Mesenchymal stem cell (in vitro differentiated cells and primary cell): ENCODE measurements around the gene BZW1.

Experiments
- DNase-seq: peaks from one replicate; pipeline ENCODE4 v3.0.0-alpha.2; 2013
- H2AFZ ChIP-seq: one replicate; pipeline ENCODE4 v1.6.1; 2013; ENCODE audit warnings: low read depth, mild to moderate bottlenecking, control low read depth, inconsistent platforms, low read length, moderate library complexity
- H2AK5ac ChIP-seq: 2 replicates; pipeline ENCODE4 v1.6.1; 2013; ENCODE audit warnings: low read length, moderate library complexity, mild to moderate bottlenecking, inconsistent platforms; ENCODE audit not compliant: severe bottlenecking
- H2BK120ac ChIP-seq: one replicate; pipeline ENCODE4 v1.6.1; 2013; ENCODE audit warnings: low read depth, mild to moderate bottlenecking, inconsistent platforms, low read length, moderate library complexity
- H2BK12ac ChIP-seq, 2 experiments: one replicate each; pipeline ENCODE4 v1.6.1; 2013; ENCODE audit warnings: inconsistent platforms in 2 of 2, low read length in 2 of 2, mild to moderate bottlenecking in 2 of 2, moderate library complexity in 2 of 2, control low read depth in 1 of 2
- H2BK15ac ChIP-seq: one replicate; pipeline ENCODE4 v1.6.1; 2013; ENCODE audit warnings: mild to moderate bottlenecking, low read depth, inconsistent platforms; ENCODE audit not compliant: poor library complexity, severe bottlenecking
- H2BK5ac ChIP-seq: 2 replicates; pipeline ENCODE4 v1.6.1; 2013; ENCODE audit warnings: low read depth, mild to moderate bottlenecking, low read length, control low read depth, inconsistent platforms; ENCODE audit not compliant: poor library complexity, severe bottlenecking
- H3K14ac ChIP-seq, 2 experiments: one replicate each; pipeline ENCODE4 v1.6.1; 2013; ENCODE audit warnings: inconsistent platforms in 2 of 2, low read length in 2 of 2, control low read depth in 1 of 2, mild to moderate bottlenecking in 1 of 2, moderate library complexity in 1 of 2
- H3K18ac ChIP-seq, 2 experiments: one replicate each; pipeline ENCODE4 v1.6.1; 2013; ENCODE audit warnings: inconsistent platforms in 2 of 2, low read length in 2 of 2, control low read depth in 1 of 2, low read depth in 1 of 2, mild to moderate bottlenecking in 1 of 2
- H3K23ac ChIP-seq, 2 experiments: one replicate each; pipeline ENCODE4 v1.6.1; 2013; ENCODE audit warnings: inconsistent platforms in 2 of 2, low read length in 2 of 2, mild to moderate bottlenecking in 2 of 2, moderate library complexity in 2 of 2, control low read depth in 1 of 2
- H3K27ac ChIP-seq: 2 replicates; pipeline ENCODE4 v1.5.1; 2013; ENCODE audit warnings: mild to moderate bottlenecking, moderate library complexity, low read length, control low read depth, inconsistent platforms; ENCODE audit not compliant: poor library complexity, severe bottlenecking
- H3K27me3 ChIP-seq, 2 experiments: 2 replicates each; pipeline versions ENCODE4 v1.6.1 to v1.7.0; 2013; ENCODE audit warnings: low read length in 2 of 2, mild to moderate bottlenecking in 2 of 2, moderate library complexity in 2 of 2, control low read depth in 1 of 2, inconsistent platforms in 1 of 2; ENCODE audit not compliant: control insufficient read depth in 1 of 2, insufficient read depth in 1 of 2
- H3K36me3 ChIP-seq, 2 experiments: 2 replicates each; pipeline versions ENCODE4 v1.6.1 to v1.7.0; 2013; ENCODE audit warnings: low read length in 2 of 2, control low read depth in 1 of 2, inconsistent platforms in 1 of 2, low read depth in 1 of 2, mild to moderate bottlenecking in 1 of 2; ENCODE audit not compliant: insufficient read depth in 2 of 2, control insufficient read depth in 1 of 2
- H3K4ac ChIP-seq, 2 experiments: one replicate each; pipeline ENCODE4 v1.6.1; 2013; ENCODE audit warnings: inconsistent platforms in 2 of 2, low read length in 2 of 2, mild to moderate bottlenecking in 2 of 2, moderate library complexity in 2 of 2, control low read depth in 1 of 2, low read depth in 1 of 2
- H3K4me1 ChIP-seq: 2 replicates; pipeline ENCODE4 v1.6.1; 2013; ENCODE audit warnings: low read depth, low read length, control low read depth; ENCODE audit not compliant: control insufficient read depth, insufficient read depth
- H3K4me2 ChIP-seq: 2 replicates; pipeline ENCODE4 v1.6.1; 2013; ENCODE audit warnings: low read length, mild to moderate bottlenecking, inconsistent platforms; ENCODE audit not compliant: poor library complexity, severe bottlenecking
- H3K4me3 ChIP-seq, 2 experiments: 2 replicates each; pipeline versions ENCODE4 v1.5.1 to v1.7.0; 2013; ENCODE audit warnings: low read length in 2 of 2, mild to moderate bottlenecking in 2 of 2, control low read depth in 1 of 2, low read depth in 1 of 2; ENCODE audit not compliant: insufficient read depth in 1 of 2
- H3K79me1 ChIP-seq: replicated peaks from 2 replicates; pipeline ENCODE4 v1.6.1; 2013; ENCODE audit warnings: mild to moderate bottlenecking, control low read depth, low read length, inconsistent platforms; ENCODE audit not compliant: poor library complexity, severe bottlenecking
- H3K9ac ChIP-seq: 2 replicates; pipeline ENCODE4 v1.7.0; 2013; ENCODE audit warnings: mild to moderate bottlenecking, low read length, moderate library complexity
- H3K9me3 ChIP-seq: 2 replicates; pipeline ENCODE4 v1.7.0; 2013; ENCODE audit warnings: mild to moderate bottlenecking, low read length; ENCODE audit not compliant: control insufficient read depth
- H4K8ac ChIP-seq: one replicate; pipeline ENCODE4 v1.6.1; 2013; ENCODE audit warnings: inconsistent platforms, mild to moderate bottlenecking, low read length, moderate library complexity
- H4K91ac ChIP-seq: one replicate; pipeline ENCODE4 v1.6.1; 2013; ENCODE audit warnings: mild to moderate bottlenecking, low read length, inconsistent platforms
- WGBS: methylation state at CpG from one replicate; pipeline ENCODE4 v1.1.7; 2013; ENCODE audit warnings: mixed read lengths; 5-methylcytosine and 5-hydroxymethylcytosine counted together

BZW1 gene

DNA sequence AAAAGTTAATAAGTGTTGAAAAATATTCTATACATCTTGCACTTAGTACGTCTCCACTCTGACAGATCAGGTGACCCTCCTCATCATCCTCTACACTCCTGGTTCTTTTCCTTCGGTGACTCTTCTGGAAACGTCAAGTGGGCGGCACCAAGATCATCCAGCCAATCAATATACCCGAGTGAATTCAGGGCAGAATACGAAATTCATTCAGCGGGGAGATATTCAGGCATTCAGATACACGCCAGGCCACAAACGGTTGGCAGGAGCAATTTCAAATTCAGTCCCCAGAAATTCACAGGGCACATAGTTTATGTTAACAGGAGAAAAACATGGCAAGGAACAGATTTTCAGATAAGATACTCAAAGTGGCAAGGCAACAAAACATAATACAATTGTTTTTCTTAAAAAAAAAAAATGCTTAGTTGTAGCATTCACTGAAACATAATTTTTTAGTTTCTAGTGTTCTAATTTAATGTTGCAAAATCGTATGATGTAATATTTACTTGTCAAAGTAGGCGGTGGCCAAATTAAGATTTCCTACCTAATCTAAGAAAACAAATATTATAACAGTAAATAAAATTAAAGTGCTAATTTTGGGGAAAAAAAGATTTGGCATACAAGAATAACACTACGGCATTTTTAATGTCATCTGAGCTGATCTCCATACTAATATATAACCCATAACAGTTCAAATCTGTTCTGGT is 48.5 kb downstream of the BZW1 start:
- H2BK5ac ChIP-seq = no peak overlapping the region
- no peak overlapping the region for H3K18ac ChIP-seq
- H3K9ac ChIP-seq = peak overlapping the region; percentile 100
- no peak overlapping the region for H3K23ac ChIP-seq
- no peak for DNase-seq
- no peak overlapping the region for H2AFZ ChIP-seq
- H2BK15ac ChIP-seq = no peak overlapping the region
- peaks cover 3% of the 10 kb centered on the region for H3K79me1 ChIP-seq
- no peak overlapping the region for H3K4ac ChIP-seq
- H3K4me3 ChIP-seq = peak overlapping the region in 1 of 2 experiments; percentile 100
- no peak overlapping the region for H3K4me2 ChIP-seq
- no peak overlapping the region for H3K14ac ChIP-seq
- H2BK12ac ChIP-seq = no peak overlapping the region
- peaks cover 25 to 64% of the 10 kb centered on the region in 2 experiments for H3K36me3 ChIP-seq
- no peaks in the 10 kb centered on the region for H3K9me3 ChIP-seq
- no peak overlapping the region for H2AK5ac ChIP-seq
- H2BK120ac ChIP-seq = no peak overlapping the region
- H3K27me3 ChIP-seq = no peaks in the 10 kb centered on the region
- 97% methylated on average over 10 of the region's 12 CpGs for WGBS
- H4K8ac ChIP-seq = no peak overlapping the region
- peaks cover 5% of the 10 kb centered on the region for H3K4me1 ChIP-seq
- H3K27ac ChIP-seq = no peak overlapping the region
- H4K91ac ChIP-seq = no peak overlapping the region

DNA sequence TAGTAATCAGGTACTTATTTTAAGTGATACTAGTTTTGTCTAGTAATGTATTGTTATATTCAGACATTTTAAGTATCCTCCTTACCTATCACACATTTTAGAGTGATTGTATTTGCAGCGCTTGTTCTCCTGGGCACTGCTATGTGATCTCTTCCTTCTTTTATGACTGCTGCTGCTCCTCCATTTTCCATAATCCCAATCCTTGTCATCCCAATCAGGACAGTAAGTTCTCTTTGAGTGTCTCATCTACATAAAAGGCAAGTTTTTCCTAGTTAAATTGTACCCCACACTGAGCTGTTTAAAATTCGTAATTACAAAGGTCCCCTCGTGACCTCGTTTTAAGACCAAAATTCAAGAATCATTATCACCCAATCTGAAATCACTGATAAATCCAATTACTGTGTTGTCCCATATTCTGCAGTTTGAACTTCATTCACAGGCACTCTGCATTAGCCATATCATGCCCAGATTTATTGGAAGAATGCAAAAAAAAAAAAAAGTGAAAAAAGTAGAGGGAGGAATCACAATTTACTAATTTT is 50.0 kb downstream of the BZW1 start:
- H3K4me3 ChIP-seq = peak overlapping the region in 1 of 2 experiments; percentile 100
- peaks cover 5% of the 10 kb centered on the region for H3K4me1 ChIP-seq
- H4K91ac ChIP-seq = no peak overlapping the region
- no peak overlapping the region for H2AFZ ChIP-seq
- no peak overlapping the region for H3K27ac ChIP-seq
- peak overlapping the region; percentile 78 for H3K4me2 ChIP-seq
- no peak overlapping the region for H3K4ac ChIP-seq
- H3K23ac ChIP-seq = no peak overlapping the region
- no peak overlapping the region for H3K14ac ChIP-seq
- WGBS = 55% methylated on average over 4 of the region's 4 CpGs
- H3K36me3 ChIP-seq = peaks cover 15 to 50% of the 10 kb centered on the region in 2 experiments
- peaks cover 2% of the 10 kb centered on the region for H3K79me1 ChIP-seq
- H3K9me3 ChIP-seq = no peaks in the 10 kb centered on the region
- H2BK120ac ChIP-seq = no peak overlapping the region
- no peak for DNase-seq
- H3K9ac ChIP-seq = peak overlapping the region; percentile 100
- H4K8ac ChIP-seq = no peak overlapping the region
- no peak overlapping the region for H3K18ac ChIP-seq
- H2BK15ac ChIP-seq = no peak overlapping the region
- H2AK5ac ChIP-seq = no peak overlapping the region
- no peaks in the 10 kb centered on the region for H3K27me3 ChIP-seq
- no peak overlapping the region for H2BK12ac ChIP-seq
- H2BK5ac ChIP-seq = no peak overlapping the region

DNA sequence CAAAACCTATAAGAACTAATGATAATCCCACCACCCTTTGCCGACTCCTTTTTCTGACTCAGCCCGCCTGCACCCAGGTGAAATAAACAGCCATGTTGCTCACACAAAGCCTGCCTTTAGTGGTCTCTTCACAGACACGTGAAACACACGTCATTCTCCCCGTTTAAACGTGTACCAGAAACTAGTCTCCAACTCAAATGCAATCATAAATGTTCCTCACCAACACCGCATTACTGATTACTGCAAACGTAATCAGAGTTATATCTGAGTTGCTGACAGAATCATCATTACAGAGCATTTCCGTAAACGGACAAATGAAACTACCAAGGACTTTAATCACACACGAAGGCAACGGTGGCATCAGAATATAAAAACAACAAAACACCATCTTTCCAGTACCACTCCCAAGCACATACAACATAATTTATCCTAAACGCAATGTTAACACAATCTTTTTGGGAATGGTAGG is 50.9 kb downstream of the BZW1 start:
- H3K27ac ChIP-seq = no peak overlapping the region
- peaks cover 5% of the 10 kb centered on the region for H3K4me1 ChIP-seq
- no peak overlapping the region for H4K8ac ChIP-seq
- no peak overlapping the region for H2BK15ac ChIP-seq
- H3K9me3 ChIP-seq = no peaks in the 10 kb centered on the region
- no peak overlapping the region for H2AFZ ChIP-seq
- H3K9ac ChIP-seq = peak overlapping the region; percentile 100
- no peaks in the 10 kb centered on the region for H3K79me1 ChIP-seq
- H2BK5ac ChIP-seq = no peak overlapping the region
- peak overlapping the region; percentile 99 to 100 for H3K4me3 ChIP-seq
- peaks cover 11 to 41% of the 10 kb centered on the region in 2 experiments for H3K36me3 ChIP-seq
- no peak overlapping the region for H3K14ac ChIP-seq
- no peak overlapping the region for H3K4ac ChIP-seq
- H3K4me2 ChIP-seq = peak overlapping the region; percentile 65
- H3K23ac ChIP-seq = no peak overlapping the region
- no peak overlapping the region for H2BK12ac ChIP-seq
- WGBS = under 1% methylated on average over 13 of the region's 13 CpGs
- no peak overlapping the region for H2BK120ac ChIP-seq
- H4K91ac ChIP-seq = no peak overlapping the region
- H2AK5ac ChIP-seq = no peak overlapping the region
- DNase-seq = peak; percentile 93
- no peaks in the 10 kb centered on the region for H3K27me3 ChIP-seq
- no peak overlapping the region for H3K18ac ChIP-seq

DNA sequence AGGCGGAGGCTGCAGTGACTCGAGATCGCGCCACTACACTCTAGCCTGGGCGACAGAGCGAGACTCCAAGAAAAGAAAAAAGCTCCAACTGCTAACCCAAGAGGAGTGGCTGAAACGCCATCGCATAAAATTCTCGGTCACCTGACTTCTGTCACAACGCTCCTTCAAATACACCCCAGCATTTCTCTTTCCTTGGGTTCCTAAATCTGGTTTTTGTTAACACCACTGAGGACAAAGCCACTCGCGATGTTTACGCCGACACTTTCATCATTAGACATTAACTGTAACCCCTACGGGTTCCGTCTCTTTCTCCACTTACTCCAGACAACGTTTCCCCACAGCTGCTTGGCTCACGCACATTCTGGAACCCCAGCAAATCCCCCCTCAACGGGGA is 52.1 kb downstream of the BZW1 start:
- Histone ChIP-seq H2AFZ (no peak overlapping the region), H3K27me3 (no peaks in the 10 kb centered on the region)
- under 1% methylated on average over 19 of the region's 19 CpGs for WGBS

More for the DNA sequence above, 52.1 kb downstream of the BZW1 start:
- Histone ChIP-seq H2AK5ac (peak overlapping the region; percentile 66), H3K36me3 (peaks cover 5 to 29% of the 10 kb centered on the region in 2 experiments), H3K27ac (peak overlapping the region; percentile 92), H3K14ac (peak overlapping the region in 1 of 2 experiments; percentile 68), H2BK12ac (no peak overlapping the region), H3K79me1 (no peaks in the 10 kb centered on the region), H3K4me3 (peak overlapping the region; percentile 99 to 100), H3K9me3 (no peaks in the 10 kb centered on the region), H3K23ac (peak overlapping the region in 1 of 2 experiments; percentile 100), H4K8ac (peak overlapping the region; percentile 52), H2BK5ac (peak overlapping the region; percentile 39), H3K9ac (peak overlapping the region; percentile 100), H3K4ac (peak overlapping the region; percentile 70 to 100), H2BK120ac (no peak overlapping the region), H3K18ac (peak overlapping the region; percentile 81 to 100), H3K4me2 (peak overlapping the region; percentile 65), H3K4me1 (peaks cover 5% of the 10 kb centered on the region), H2BK15ac (no peak overlapping the region), H4K91ac (peak overlapping the region; percentile 54)
- DNase-seq = no peak
